Duodenal mucosa (tissue), 2 donors: ENCODE data around the gene IFT122.

ENCODE experiments used
- H3K27ac ChIP-seq: one replicate; pipeline ENCODE4 v1.7.0; 2013; ENCODE audit warnings: low read depth, low read length
- H3K27me3 ChIP-seq, 2 donors: one replicate each; pipeline ENCODE4 v1.7.0; 2013; ENCODE audit warnings: low read length in 2 of 2, control low read depth in 1 of 2; ENCODE audit not compliant: insufficient read depth in 2 of 2, control insufficient read depth in 1 of 2
- H3K36me3 ChIP-seq, 2 donors: one replicate each; pipeline ENCODE4 v1.7.0; 2013; ENCODE audit warnings: low read length in 2 of 2, control low read depth in 1 of 2; ENCODE audit not compliant: insufficient read depth in 2 of 2, control insufficient read depth in 1 of 2
- H3K4me1 ChIP-seq, 2 donors: one replicate each; pipeline ENCODE4 v1.7.0; 2013; ENCODE audit warnings: low read length in 2 of 2, control low read depth in 1 of 2; ENCODE audit not compliant: insufficient read depth in 2 of 2, control insufficient read depth in 1 of 2
- H3K4me3 ChIP-seq, 2 donors: one replicate each; pipeline ENCODE4 v1.7.0; 2013; ENCODE audit warnings: low read length in 2 of 2, low read depth in 1 of 2
- H3K9ac ChIP-seq, 2 donors: one replicate each; pipeline ENCODE4 v1.7.0; 2013; ENCODE audit warnings: low read length in 2 of 2, low read depth in 1 of 2
- H3K9me3 ChIP-seq, 2 donors: one replicate each; pipeline ENCODE4 v1.7.0; 2013; ENCODE audit warnings: low read length in 2 of 2, control low read depth in 1 of 2; ENCODE audit not compliant: control insufficient read depth in 1 of 2

Gene IFT122

DNA sequence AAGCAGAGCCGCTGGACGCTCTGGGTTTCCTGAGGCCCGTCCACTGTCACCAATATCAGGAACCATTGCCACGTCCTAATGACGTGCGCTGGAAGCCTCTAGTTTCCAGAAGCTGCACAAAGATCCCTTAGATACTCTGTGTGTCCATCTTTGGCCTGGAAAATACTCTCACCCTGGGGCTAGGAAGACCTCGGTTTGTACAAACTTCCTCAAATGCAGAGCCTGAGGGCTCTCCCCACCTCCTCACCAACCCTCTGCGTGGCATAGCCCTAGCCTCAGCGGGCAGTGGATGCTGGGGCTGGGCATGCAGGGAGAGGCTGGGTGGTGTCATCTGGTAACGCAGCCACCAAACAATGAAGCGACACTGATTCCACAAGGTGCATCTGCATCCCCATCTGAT is 91.7 kb downstream of the IFT122 start:
- Histone ChIP-seq H3K4me3 (no peak overlapping the region), H3K9me3 (no peaks in the 10 kb centered on the region), H3K27me3 (no peaks in the 10 kb centered on the region), H3K36me3 (no peaks in the 10 kb centered on the region), H3K9ac (no peak overlapping the region), H3K27ac (no peak overlapping the region), H3K4me1 (no peaks in the 10 kb centered on the region)

DNA sequence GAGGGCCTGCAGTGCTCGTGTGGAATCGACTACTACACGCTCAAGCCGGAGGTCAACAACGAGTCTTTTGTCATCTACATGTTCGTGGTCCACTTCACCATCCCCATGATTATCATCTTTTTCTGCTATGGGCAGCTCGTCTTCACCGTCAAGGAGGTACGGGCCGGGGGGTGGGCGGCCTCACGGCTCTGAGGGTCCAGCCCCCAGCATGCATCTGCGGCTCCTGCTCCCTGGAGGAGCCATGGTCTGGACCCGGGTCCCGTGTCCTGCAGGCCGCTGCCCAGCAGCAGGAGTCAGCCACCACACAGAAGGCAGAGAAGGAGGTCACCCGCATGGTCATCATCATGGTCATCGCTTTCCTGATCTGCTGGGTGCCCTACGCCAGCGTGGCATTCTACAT is 92.2 kb downstream of the IFT122 start:
- no peaks in the 10 kb centered on the region for H3K27me3 ChIP-seq
- no peak overlapping the region for H3K27ac ChIP-seq
- no peak overlapping the region for H3K4me3 ChIP-seq
- H3K9ac ChIP-seq, result no peak overlapping the region
- H3K4me1 ChIP-seq, result no peaks in the 10 kb centered on the region
- H3K36me3 ChIP-seq, result no peaks in the 10 kb centered on the region
- no peaks in the 10 kb centered on the region for H3K9me3 ChIP-seq

GRCh38 chr3:129533406-129533805 is 93.4 kb downstream of the IFT122 start:
- H3K27me3 ChIP-seq, result no peaks in the 10 kb centered on the region
- H3K9ac ChIP-seq, result no peak overlapping the region
- no peak overlapping the region for H3K4me3 ChIP-seq
- no peak overlapping the region for H3K27ac ChIP-seq
- no peaks in the 10 kb centered on the region for H3K9me3 ChIP-seq
- no peaks in the 10 kb centered on the region for H3K36me3 ChIP-seq
- no peaks in the 10 kb centered on the region for H3K4me1 ChIP-seq

GRCh38 chr3:129534428-129535027 is 94.5 kb downstream of the IFT122 start:
- Histone ChIP-seq H3K4me1 (no peaks in the 10 kb centered on the region), H3K9ac (no peak overlapping the region), H3K4me3 (no peak overlapping the region), H3K27ac (no peak overlapping the region), H3K27me3 (no peaks in the 10 kb centered on the region), H3K9me3 (no peaks in the 10 kb centered on the region), H3K36me3 (no peaks in the 10 kb centered on the region)

DNA sequence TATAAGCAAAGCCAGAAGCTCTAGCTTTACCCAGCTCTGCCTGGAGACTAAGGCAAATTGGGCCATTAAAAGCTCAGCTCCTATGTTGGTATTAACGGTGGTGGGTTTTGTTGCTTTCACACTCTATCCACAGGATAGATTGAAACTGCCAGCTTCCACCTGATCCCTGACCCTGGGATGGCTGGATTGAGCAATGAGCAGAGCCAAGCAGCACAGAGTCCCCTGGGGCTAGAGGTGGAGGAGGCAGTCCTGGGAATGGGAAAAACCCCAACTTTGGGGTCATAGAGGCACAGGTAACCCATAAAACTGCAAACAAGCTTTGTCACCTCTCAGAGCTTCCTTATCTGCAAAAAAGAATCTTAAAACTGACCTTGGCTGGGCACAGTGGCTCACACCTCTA is 95.1 kb downstream of the IFT122 start:
- no peak overlapping the region for H3K4me3 ChIP-seq
- H3K36me3 ChIP-seq, result no peaks in the 10 kb centered on the region
- H3K4me1 ChIP-seq, result no peaks in the 10 kb centered on the region
- no peak overlapping the region for H3K9ac ChIP-seq
- H3K27ac ChIP-seq, result no peak overlapping the region
- no peaks in the 10 kb centered on the region for H3K9me3 ChIP-seq
- no peaks in the 10 kb centered on the region for H3K27me3 ChIP-seq

GRCh38 chr3:129536374-129536667 is 96.3 kb downstream of the IFT122 start:
- Histone ChIP-seq H3K36me3 (no peaks in the 10 kb centered on the region), H3K9me3 (no peaks in the 10 kb centered on the region), H3K27ac (no peak overlapping the region), H3K4me3 (no peak overlapping the region), H3K27me3 (no peaks in the 10 kb centered on the region), H3K9ac (no peak overlapping the region), H3K4me1 (no peaks in the 10 kb centered on the region)

DNA sequence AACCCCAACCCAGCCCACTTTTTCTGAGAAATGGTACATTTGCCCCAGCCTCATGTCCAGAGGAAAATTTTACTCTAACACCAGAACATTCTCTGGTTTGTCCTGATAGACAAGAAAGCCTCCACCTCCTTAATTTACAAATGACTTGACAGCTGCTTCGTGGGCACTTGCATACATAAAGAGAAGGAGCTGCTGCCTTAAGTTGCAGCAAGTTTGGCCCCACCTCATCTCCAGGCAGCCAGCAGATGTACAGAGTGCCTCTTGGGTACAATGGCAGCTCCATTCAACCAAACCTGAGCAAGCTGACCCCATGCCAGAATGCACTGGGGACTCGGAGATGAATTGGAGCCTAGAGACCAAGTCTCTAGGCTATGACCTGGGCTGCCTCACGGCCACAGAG is 96.8 kb downstream of the IFT122 start:
- no peaks in the 10 kb centered on the region for H3K9me3 ChIP-seq
- H3K36me3 ChIP-seq, result no peaks in the 10 kb centered on the region
- no peaks in the 10 kb centered on the region for H3K4me1 ChIP-seq
- no peaks in the 10 kb centered on the region for H3K27me3 ChIP-seq
- no peak overlapping the region for H3K27ac ChIP-seq
- H3K9ac ChIP-seq, result no peak overlapping the region
- no peak overlapping the region for H3K4me3 ChIP-seq

- Histone ChIP-seq H3K27me3 (no peaks in the 10 kb centered on the region), H3K4me1 (no peaks in the 10 kb centered on the region), H3K36me3 (no peaks in the 10 kb centered on the region), H3K27ac (no peak overlapping the region), H3K9ac (no peak overlapping the region), H3K9me3 (no peaks in the 10 kb centered on the region), H3K4me3 (no peak overlapping the region)
Observed at GRCh38 chr3:129539206-129539605, 99.2 kb downstream of the IFT122 start.

DNA sequence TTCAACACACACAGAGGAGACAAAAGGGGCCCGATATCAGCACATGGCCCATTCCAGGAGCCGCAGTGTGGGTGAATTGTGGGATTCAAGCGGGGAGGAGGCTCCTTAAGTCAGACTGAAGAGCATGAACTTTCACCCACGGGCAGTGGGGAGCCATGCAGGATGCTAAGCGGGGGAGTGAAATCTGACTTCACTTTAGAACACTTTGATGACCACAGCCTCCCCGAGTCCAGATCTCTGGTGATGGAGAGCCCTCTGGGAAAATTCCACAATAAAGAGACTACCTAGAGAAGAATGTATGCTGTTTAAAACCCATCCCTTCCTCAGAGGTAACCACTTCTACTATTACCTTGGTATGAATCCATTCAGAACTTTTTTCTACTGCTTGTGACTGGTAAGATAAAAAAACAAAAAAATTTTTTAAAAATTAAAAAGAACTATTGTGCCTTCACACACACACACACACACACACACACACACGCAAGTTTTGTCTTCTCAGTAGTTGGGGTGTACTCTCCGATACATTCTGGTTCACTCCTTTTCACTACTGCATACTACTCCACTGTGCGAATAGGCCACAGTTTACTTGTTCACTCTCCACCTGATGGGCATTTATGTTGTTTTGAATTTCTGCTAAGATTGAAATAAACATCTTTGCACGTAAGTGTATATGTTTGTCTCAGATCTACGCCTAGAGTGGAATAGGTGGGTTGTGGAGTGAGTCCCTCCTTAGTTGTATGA is 100.9 kb downstream of the IFT122 start:
- H3K4me3 ChIP-seq, result no peak overlapping the region
- no peak overlapping the region for H3K9ac ChIP-seq

DNA sequence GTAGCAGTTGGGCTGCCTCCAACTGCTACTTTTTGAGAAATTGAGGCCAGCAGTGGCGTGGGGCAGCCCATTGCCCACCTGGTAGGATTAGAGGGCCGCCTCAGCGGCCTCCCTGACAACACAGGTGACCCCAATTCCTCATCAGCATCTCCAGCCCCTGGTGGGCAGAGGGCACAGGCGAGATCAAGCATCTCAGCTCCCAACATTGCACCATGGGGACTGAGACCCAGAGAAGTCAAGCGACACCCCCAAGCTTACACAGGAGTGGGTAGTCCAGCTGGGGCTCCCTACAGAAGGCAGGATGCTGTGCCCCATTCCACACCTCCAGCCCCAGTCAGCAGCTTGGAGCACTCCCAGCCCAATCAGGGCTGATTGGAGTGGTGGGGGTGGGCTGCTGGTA is 102.7 kb downstream of the IFT122 start:
- no peaks in the 10 kb centered on the region for H3K4me1 ChIP-seq
- no peaks in the 10 kb centered on the region for H3K36me3 ChIP-seq
- no peak overlapping the region for H3K4me3 ChIP-seq
- H3K9ac ChIP-seq, result no peak overlapping the region
- no peaks in the 10 kb centered on the region for H3K27me3 ChIP-seq
- no peak overlapping the region for H3K27ac ChIP-seq
- H3K9me3 ChIP-seq, result no peaks in the 10 kb centered on the region

More for the DNA sequence above, 100.9 kb downstream of the IFT122 start:
- no peaks in the 10 kb centered on the region for H3K36me3 ChIP-seq
- no peaks in the 10 kb centered on the region for H3K9me3 ChIP-seq
- H3K27me3 ChIP-seq, result no peaks in the 10 kb centered on the region
- H3K27ac ChIP-seq, result no peak overlapping the region
- H3K4me1 ChIP-seq, result no peaks in the 10 kb centered on the region
